Measurements from ENCODE around the gene FGF3.

Gene FGF3

DNA sequence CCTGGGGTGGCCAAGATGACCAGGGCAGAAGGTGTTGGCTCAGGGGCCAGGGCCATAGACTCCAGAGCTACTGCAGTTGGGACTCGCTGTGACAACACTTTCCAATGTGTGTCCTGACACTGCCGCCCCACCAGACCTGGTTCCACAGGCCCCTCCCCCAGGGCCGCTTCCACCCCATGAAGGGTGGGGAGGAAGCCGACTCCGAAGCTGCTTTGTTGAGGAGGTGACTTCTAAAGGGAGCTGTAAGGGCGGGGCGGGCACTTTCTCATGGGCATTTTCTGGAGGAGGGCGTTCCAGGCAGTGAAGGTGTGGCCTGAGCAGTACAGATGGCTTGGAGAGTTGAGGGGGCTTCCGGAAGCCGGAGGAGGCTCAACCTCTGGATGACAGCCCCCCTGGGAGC, 6.3 kb downstream of the FGF3 start:
- DNase-seq (ENCODE audit: low read depth), result no peak
- no peak overlapping the region for H3K4me3 ChIP-seq (ENCODE audit: low read depth, low read length)
- TF ChIP-seq, protein P1, sequence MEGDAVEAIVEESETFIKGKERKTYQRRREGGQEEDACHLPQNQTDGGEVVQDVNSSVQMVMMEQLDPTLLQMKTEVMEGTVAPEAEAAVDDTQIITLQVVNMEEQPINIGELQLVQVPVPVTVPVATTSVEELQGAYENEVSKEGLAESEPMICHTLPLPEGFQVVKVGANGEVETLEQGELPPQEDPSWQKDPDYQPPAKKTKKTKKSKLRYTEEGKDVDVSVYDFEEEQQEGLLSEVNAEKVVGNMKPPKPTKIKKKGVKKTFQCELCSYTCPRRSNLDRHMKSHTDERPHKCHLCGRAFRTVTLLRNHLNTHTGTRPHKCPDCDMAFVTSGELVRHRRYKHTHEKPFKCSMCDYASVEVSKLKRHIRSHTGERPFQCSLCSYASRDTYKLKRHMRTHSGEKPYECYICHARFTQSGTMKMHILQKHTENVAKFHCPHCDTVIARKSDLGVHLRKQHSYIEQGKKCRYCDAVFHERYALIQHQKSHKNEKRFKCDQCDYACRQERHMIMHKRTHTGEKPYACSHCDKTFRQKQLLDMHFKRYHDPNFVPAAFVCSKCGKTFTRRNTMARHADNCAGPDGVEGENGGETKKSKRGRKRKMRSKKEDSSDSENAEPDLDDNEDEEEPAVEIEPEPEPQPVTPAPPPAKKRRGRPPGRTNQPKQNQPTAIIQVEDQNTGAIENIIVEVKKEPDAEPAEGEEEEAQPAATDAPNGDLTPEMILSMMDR (IDR thresholded peaks at IDR 0.05; ENCODE audit: control insufficient read depth, extremely low read depth, insufficient read depth), result no peak

DNA sequence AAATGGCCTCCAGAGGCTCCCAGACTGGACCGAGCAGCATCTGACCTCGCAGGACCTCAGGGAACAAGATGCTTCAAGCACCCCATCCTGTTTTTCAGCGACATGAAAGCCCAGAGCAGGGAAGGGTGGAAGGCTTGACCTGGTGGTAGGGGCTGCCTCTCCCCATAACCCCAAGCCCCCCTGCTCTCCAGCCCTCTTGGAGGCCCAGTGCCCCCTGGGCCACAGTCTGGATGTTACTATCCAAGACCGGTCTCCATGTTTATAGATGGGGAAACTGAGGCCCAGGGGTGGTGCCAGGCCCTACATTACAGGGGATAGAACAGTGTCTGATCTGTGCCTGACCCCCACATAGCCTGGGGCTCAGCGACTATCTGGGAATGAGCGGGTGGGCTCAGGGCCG, 7.0 kb downstream of the FGF3 start:
- DNase-seq (ENCODE audit: low read depth), result no peak
- H3K4me3 ChIP-seq (ENCODE audit: low read depth, low read length), result no peak overlapping the region
- TF ChIP-seq, protein P1 (IDR thresholded peaks at IDR 0.05; ENCODE audit: control insufficient read depth, extremely low read depth, insufficient read depth), result no peak

DNA sequence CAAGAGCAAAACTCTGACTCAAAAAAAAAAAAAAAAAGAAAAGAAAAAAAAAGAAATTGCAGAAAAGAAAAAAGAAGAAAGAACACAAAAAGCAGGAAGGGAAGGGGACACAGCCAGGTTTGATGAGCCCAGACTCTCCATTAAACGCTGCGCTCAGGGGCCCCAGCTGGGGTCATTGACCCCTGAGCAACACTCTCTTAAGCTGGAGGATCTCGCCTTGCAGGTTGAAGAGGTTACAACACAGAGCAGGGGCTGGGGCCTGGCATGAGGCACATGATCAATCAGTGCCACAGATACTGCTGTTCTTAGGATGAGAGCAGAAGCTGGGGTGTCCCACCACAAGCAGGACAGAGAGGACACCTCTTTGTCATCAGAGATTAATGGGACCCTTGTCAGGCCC, 7.8 kb downstream of the FGF3 start:
- TF ChIP-seq, protein P1 (IDR thresholded peaks at IDR 0.05; ENCODE audit: control insufficient read depth, extremely low read depth, insufficient read depth), result no peak
- no peak for DNase-seq (ENCODE audit: low read depth)

DNA sequence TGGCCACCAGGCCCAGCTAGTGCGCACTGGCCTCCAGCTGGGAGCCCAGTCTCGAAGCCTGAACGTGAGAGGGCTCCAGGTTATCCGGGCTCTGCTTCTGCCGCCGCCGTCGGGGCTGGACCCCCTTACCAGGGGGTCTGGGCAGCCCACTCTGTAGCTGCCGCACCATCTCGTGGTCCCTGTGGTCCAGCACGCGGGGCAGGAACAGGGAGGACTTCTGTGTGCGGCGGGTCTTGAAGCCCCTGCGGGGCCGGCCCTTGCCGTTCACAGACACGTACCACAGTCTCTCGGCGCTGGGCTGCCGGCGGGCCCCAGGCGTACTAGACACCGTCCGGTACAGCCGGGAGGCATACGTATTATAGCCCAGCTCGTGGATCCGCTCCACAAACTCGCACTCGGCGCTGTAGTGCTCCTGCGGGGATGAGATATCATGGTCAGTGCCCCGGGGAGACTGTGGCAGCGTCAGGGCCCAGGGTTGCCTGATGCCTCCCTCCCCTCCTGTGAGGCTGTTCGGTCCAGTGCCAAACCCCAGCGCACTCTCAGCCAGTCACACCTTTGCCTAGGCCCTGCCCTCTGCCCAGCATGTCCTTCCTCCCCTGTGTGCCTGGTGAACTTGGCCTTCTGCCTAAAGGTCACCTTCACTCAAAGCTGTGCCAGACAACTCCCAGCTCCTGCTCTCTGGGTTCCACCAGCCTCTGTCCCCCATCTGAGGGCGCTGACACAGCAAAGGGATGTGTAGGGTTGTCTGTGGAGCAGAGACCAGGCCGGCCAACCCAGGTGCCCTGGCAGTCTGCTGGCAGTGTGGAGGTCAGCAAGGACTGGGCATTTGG, 8.7 kb downstream of the FGF3 start:
- no peak for DNase-seq (ENCODE audit: low read depth)
- no peak overlapping the region for H3K4me3 ChIP-seq (ENCODE audit: low read depth, low read length)
- TF ChIP-seq, protein P1 (IDR thresholded peaks at IDR 0.05; ENCODE audit: control insufficient read depth, extremely low read depth, insufficient read depth), result no peak

More for the DNA sequence above, 7.8 kb downstream of the FGF3 start:
- no peak overlapping the region for H3K4me3 ChIP-seq (ENCODE audit: low read depth, low read length)

DNA sequence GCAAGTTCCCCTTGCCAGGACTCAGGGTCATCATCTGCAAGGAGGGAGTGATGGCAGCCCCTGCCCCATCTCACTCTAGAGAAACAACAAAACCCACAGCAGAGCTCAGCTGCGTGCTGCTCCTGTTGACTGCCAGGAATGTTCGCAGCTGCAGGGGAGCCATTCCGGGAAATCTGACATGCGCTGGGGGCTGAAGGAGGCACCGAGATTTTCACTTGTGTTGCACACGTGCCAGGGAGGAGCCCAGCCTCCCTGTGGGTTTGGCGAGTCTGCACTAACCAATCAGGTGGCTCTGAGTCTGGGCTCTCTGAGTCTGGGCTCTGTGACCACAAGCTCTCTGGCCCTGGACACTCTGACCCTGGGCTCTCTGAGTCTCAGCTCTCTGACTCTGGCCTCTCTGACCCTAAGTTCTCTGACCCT, 10.5 kb downstream of the FGF3 start:
- H3K4me3 ChIP-seq (ENCODE audit: low read depth, low read length), result no peak overlapping the region
- DNase-seq (ENCODE audit: low read depth), result no peak
- TF ChIP-seq, protein P1 (IDR thresholded peaks at IDR 0.05; ENCODE audit: control insufficient read depth, extremely low read depth, insufficient read depth), result no peak

DNA sequence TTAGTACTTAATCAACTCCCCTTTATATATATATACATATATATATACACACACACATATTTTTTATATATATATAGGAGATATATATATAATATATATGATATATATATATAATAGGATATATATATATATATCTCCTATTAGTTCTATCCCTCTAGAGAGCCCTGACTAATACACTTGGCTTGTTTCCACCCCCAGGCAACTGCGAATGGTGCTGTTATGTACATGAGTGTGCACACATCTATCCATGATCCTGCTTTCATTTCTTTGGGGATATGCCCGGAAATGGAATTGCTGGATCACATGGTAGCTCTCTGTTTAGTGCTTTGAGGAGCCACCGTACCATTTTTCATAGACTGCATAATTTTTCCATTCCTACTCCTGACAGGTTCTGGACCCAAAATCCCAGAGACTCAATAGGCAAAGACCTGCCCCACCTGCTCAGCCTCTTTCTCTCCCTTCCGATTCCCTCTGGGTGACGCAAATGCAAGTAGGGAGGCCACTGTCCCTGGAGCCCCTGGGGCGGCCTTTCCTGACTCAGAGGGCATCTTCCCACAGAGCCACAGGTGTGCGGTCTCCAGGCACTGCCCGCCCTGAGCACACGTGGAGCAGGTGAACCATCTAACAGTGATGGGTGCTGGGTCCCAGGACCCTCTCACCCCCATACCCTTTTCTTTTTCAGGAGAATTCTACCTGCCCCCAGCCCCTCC, 12.0 kb downstream of the FGF3 start:
- TF ChIP-seq, protein P1 (IDR thresholded peaks at IDR 0.05; ENCODE audit: control insufficient read depth, extremely low read depth, insufficient read depth), result no peak
- no peak for DNase-seq (ENCODE audit: low read depth)
- no peak overlapping the region for H3K4me3 ChIP-seq (ENCODE audit: low read depth, low read length)
